HAP-1 (cell line): ENCODE data around the gene ZNF155.
A peak's percentile ranks its signal among the peaks of the same experiment; 100 is the strongest.

Source experiments
- DNase-seq, 2 experiments: peaks; one replicate each; pipeline ENCODE4 v3.0.0-alpha.2; 2016 to 2020; ENCODE audit warnings: low spot score in 2 of 2
- H3K27me3 ChIP-seq: fragments of 250-450 bp; sonication (Bioruptor Pico); 2 replicates; pipeline ENCODE4 v1.5.1; 2020; ENCODE audit warnings: low read depth, mild to moderate bottlenecking, moderate library complexity
- H3K36me3 ChIP-seq: fragments of 250-450 bp; sonication (Bioruptor Pico); replicated peaks from 2 replicates; pipeline ENCODE4 v1.5.1; 2020; ENCODE audit warnings: mild to moderate bottlenecking
- H3K4me1 ChIP-seq: fragments of 250-450 bp; sonication (Bioruptor Pico); 2 replicates; pipeline ENCODE4 v1.5.1; 2020; ENCODE audit warnings: mild to moderate bottlenecking
- H3K4me3 ChIP-seq: fragments of 250-450 bp; sonication (Bioruptor Pico); 2 replicates; pipeline ENCODE4 v1.5.1; 2020; ENCODE audit warnings: mild to moderate bottlenecking, moderate library complexity
- H3K9me3 ChIP-seq: fragments of 250-450 bp; sonication (Bioruptor Pico); 2 replicates; pipeline ENCODE4 v1.5.1; 2020; ENCODE audit warnings: mild to moderate bottlenecking, moderate library complexity
- in situ Hi-C: fragments of 300-500 bp; cut with MboI; formaldehyde crosslinking; loops from 3 replicates; pipeline ENCODE4 v1.14.3; 2020; ENCODE audit warnings: low sequenced_read_pairs, inconsistent platforms, mixed read lengths

The ZNF155 gene

GRCh38 chr19:43966079-43966694, 17.8 kb upstream of the ZNF155 start:
- H3K4me1 ChIP-seq, result no peaks in the 10 kb centered on the region
- DNase-seq, result no peak
- peaks cover 23% of the 10 kb centered on the region for H3K9me3 ChIP-seq
- H3K4me3 ChIP-seq, result no peak overlapping the region
- no peaks in the 10 kb centered on the region for H3K27me3 ChIP-seq
- H3K36me3 ChIP-seq, result peaks cover 37% of the 10 kb centered on the region
- in situ Hi-C loops, result no loop called here

- Histone ChIP-seq H3K4me1 (no peaks in the 10 kb centered on the region), H3K36me3 (no peaks in the 10 kb centered on the region), H3K4me3 (no peak overlapping the region), H3K9me3 (peaks cover 8% of the 10 kb centered on the region; the same call in 1 of the 2 replicates), H3K27me3 (no peaks in the 10 kb centered on the region)
- no peak for DNase-seq
- in situ Hi-C loops, result no loop called here
These were observed 7.3 kb upstream of the ZNF155 start for GRCh38 chr19:43976732-43977131.

DNA sequence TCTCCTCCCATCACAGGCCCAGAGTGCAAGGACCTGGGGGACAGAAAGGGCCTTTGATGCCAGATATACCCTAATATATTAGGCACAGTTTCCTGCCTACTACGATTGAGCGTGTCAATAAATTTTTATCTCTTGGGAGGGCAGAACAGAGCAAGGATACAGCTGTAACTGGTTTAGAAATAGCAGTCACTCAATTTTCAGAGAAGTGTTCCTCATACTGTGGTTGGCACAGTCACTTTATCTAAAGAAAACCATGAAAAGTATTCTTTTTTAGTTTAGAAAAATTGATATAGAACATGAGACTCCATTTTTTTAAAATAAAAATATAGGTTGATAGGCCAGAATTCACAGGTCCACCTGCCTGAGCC, 460 bp upstream of the ZNF155 start:
- in situ Hi-C loops, result no loop called here
- Histone ChIP-seq H3K9me3 (no peaks in the 10 kb centered on the region), H3K36me3 (no peaks in the 10 kb centered on the region), H3K27me3 (no peaks in the 10 kb centered on the region), H3K4me3 (peak overlapping the region; percentile 39; the same call in 1 of the 2 replicates), H3K4me1 (no peaks in the 10 kb centered on the region)
- no peak for DNase-seq

- Histone ChIP-seq H3K36me3 (no peaks in the 10 kb centered on the region), H3K4me1 (no peaks in the 10 kb centered on the region), H3K27me3 (no peaks in the 10 kb centered on the region), H3K9me3 (no peaks in the 10 kb centered on the region), H3K4me3 (peak overlapping the region; percentile 39)
- no peak for DNase-seq
- in situ Hi-C loops, result no loop called here
These were observed 656 bp downstream of the ZNF155 start for GRCh38 chr19:43984687-43985000.

DNA sequence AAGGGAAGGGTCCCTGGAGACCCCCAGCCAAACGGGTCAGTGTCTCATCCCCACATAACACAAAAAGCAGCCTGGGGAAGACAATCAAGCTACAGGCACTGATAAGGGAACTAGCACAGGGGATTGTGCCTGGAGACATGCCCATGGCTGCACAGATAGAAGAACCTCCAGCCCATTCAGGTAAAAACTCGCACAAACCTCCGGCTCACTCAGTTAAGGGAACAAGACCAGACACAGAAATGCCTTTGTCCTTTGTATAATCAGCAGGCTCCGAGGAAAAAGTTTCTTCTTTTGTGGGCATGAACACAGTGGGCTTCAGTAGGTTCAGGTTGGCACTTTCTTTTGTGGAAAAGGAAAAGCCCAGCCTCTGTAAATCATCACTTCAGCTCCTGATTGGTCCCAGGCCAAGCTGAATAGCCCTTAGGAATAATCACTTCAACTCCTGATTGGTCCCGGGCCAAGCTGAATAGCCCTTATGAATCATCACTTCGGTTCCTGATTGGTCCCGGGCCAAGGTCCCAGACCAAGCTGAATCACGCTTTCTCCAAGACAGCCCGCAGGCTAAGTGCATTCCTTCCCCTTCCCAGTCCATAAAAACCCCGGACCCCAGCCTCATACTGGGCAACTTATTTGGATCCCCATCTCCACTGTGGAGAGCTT, 13.8 kb downstream of the ZNF155 start:
- Histone ChIP-seq H3K36me3 (no peaks in the 10 kb centered on the region), H3K9me3 (0 out of 2 replicates have a peak, but pooled peaks cover 2% of the 10 kb centered on the region), H3K27me3 (no peaks in the 10 kb centered on the region), H3K4me3 (no peak overlapping the region), H3K4me1 (peaks cover 6% of the 10 kb centered on the region)
- no peak for DNase-seq
- in situ Hi-C loops, result no loop called here

GRCh38 chr19:44002212-44002565, 18.2 kb downstream of the ZNF155 start:
- DNase-seq, result no peak
- in situ Hi-C loops, result no loop called here
- 0 out of 2 replicates have a peak, but pooled peaks cover 2% of the 10 kb centered on the region for H3K9me3 ChIP-seq
- H3K27me3 ChIP-seq, result no peaks in the 10 kb centered on the region
- H3K4me3 ChIP-seq, result peak overlapping the region; percentile 75
- no peaks in the 10 kb centered on the region; the same call in 1 of the 2 replicates for H3K36me3 ChIP-seq
- H3K4me1 ChIP-seq, result peaks cover 9% of the 10 kb centered on the region

DNA sequence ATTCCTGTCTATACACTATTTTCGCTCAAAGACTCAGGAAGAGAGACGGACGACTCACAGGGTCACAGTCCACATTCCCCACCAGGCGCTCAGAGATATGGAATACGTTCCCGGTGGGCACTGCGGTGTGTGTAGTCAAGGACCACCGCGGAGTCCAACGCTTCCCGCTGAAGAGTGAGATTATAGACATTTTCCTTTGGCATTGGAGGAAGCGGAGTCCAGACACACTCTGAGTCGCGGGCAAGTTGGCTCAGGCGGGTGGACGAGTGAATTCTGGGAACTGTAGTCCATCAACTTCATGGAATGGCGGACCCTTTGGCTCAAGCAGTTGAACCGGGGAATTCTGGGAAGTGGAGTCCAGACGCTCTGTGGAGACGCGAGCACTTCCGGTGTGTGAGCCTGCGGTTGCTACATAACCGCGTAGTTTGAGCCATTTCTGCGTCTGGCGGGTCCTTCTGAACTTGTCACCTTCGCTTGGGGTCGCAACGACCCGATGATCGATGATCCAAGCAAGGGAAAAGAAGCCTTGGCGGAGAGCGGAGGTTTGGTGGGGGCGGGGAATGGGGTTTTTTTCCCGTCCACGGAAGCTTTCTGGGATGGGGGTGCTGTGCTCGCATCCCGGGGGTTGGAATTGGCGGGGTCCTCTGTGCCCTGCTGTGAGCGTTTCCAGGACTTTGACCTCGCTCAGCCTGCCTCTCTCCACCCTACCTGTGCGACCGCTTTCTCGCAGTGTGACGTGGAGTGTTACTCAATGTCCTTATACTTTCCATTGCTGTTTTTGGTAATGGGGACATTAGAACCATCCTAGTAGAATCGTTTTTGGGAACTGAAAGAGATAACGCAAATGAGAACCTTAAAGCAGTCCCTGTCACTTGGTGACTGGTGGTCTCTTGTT, 18.8 kb downstream of the ZNF155 start, which contains the start of gene ZNF230:
Gene ZNF230, plus strand, starts transcription at position 392 of the 895 bp plus-strand sequence. CDS start 4,122 bp downstream, outside the sequence.
- peak; percentile 92 to 97 for DNase-seq
- Histone ChIP-seq H3K36me3 (no peaks in the 10 kb centered on the region; the same call in 1 of the 2 replicates), H3K4me3 (peak within 1 kb of the TSS; percentile 75), H3K27me3 (no peaks in the 10 kb centered on the region), H3K9me3 (0 out of 2 replicates have a peak, but pooled peaks cover 2% of the 10 kb centered on the region), H3K4me1 (peaks cover 9% of the 10 kb centered on the region)
- in situ Hi-C loops, result no loop called here

DNA sequence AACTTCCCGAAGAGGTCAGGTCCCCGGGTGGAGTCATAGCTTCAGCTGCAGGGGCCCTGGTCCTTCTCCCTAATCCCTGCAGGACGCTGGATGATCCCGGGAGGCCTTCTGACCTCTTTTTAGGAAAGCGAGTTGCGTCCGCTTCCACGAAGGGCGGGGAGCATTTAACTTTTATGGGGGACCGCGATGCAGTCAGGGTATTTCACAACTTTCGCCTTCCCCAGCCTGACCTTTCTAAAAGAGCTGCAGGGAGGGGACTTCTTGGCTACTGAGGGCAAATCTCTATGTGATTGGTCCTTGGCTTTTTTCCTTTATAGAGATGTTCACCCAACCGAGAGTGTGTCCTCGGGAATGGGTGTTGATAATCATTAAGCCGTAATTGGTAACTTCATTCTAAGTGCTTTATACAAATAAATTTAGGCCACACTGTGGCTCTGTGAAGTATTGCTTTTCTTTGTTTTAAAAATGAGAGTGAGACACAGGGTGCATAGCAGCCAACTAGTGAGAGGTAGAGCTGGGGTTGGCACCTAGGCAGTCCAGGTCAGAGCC, 19.5 kb downstream of the ZNF155 start:
- no peaks in the 10 kb centered on the region for H3K27me3 ChIP-seq
- H3K36me3 ChIP-seq, result peaks cover 5% of the 10 kb centered on the region
- peak overlapping the region; percentile 75 for H3K4me3 ChIP-seq
- in situ Hi-C loops, result no loop called here
- peak in 1 of 2 experiments; percentile 12 for DNase-seq
- 0 out of 2 replicates have a peak, but pooled peaks cover 2% of the 10 kb centered on the region for H3K9me3 ChIP-seq
- H3K4me1 ChIP-seq, result peaks cover 9% of the 10 kb centered on the region

DNA sequence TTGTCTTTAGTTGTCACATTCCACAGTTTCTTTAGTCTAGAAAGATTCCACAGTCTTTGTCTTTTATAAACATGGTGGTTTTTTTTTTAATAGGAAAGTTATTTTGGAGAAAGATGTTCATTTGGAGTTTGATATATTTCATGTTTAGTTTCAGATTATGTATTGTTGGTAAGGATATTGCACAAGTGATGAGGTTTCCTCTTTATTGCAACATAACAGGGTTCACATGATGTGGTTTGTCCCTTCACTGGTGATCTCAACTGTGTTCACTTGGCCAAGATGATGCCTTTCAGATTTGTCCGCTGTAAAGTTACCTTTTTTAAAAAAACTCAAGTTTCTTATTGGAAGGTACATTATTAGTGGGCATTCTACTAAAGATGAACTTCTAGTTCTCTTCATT, 22.0 kb downstream of the ZNF155 start:
- Histone ChIP-seq H3K9me3 (peaks cover 5% of the 10 kb centered on the region), H3K27me3 (no peaks in the 10 kb centered on the region), H3K36me3 (peaks cover 30% of the 10 kb centered on the region), H3K4me1 (peaks cover 9% of the 10 kb centered on the region), H3K4me3 (no peak overlapping the region)
- DNase-seq, result no peak
- in situ Hi-C loops, result no loop called here

DNA sequence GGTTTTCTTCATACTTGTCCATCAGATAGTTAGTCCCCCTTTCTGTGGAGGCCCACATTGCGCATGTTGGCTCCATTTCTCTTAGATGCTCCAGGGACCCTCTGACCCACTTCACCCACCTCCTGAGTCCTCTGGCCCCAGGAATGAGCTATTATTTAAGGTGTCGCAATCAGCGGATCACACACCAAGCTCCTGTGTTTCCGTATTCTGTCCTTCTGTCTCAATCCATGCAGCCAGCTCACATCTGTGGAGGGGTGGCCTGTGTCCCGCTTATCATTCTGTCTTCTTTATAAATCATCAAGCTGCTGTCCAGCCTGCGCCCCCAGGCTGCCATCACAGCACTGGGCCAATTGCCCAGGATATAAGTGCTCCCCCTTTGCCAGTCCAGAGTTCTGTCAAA, 23.5 kb downstream of the ZNF155 start:
- H3K4me3 ChIP-seq, result no peak overlapping the region
- no peaks in the 10 kb centered on the region for H3K27me3 ChIP-seq
- in situ Hi-C loops, result no loop called here
- peaks cover 3% of the 10 kb centered on the region for H3K9me3 ChIP-seq
- H3K4me1 ChIP-seq, result peaks cover 4% of the 10 kb centered on the region; the same call in 1 of the 2 replicates
- peaks cover 42% of the 10 kb centered on the region for H3K36me3 ChIP-seq
- no peak for DNase-seq

- peaks cover 42% of the 10 kb centered on the region for H3K36me3 ChIP-seq
- DNase-seq, result no peak
- peaks cover under 1% of the 10 kb centered on the region; the same call in 1 of the 2 replicates for H3K4me1 ChIP-seq
- no peak overlapping the region for H3K4me3 ChIP-seq
- in situ Hi-C loops, result no loop called here
- H3K27me3 ChIP-seq, result no peaks in the 10 kb centered on the region
- H3K9me3 ChIP-seq, result peaks cover 3% of the 10 kb centered on the region
These were observed 26.5 kb downstream of the ZNF155 start for GRCh38 chr19:44010468-44010867.

DNA sequence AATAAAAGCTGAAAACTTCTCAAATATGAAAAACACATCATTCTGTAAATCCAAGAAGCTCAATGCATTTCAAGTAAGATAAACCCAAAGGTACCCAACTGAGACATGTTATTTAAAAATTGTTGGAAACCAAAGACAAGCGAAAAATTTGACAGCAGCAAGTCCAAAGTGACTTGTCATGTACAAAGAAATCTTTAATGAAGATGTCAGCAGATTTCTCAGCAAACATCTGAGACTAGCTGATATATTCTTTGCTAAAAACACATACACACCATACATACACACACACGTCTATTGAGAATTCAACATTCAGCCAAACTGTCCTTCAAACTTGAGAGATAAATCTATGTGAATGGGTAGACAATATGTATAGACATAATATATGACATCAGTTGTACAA, 35.5 kb downstream of the ZNF155 start:
- Histone ChIP-seq H3K27me3 (no peaks in the 10 kb centered on the region), H3K9me3 (no peaks in the 10 kb centered on the region), H3K4me1 (peaks cover 4% of the 10 kb centered on the region; the same call in 1 of the 2 replicates), H3K36me3 (no peaks in the 10 kb centered on the region), H3K4me3 (no peak overlapping the region)
- in situ Hi-C loops, result no loop called here
- DNase-seq, result no peak

GRCh38 chr19:44021221-44021620, 37.2 kb downstream of the ZNF155 start:
- no peaks in the 10 kb centered on the region for H3K27me3 ChIP-seq
- peaks cover 2% of the 10 kb centered on the region; the same call in 1 of the 2 replicates for H3K4me1 ChIP-seq
- no peaks in the 10 kb centered on the region for H3K36me3 ChIP-seq
- H3K4me3 ChIP-seq, result no peak overlapping the region
- in situ Hi-C loops, result no loop called here
- H3K9me3 ChIP-seq, result no peaks in the 10 kb centered on the region
- no peak for DNase-seq
